NCI-H2029 (cell line): ENCODE measurements around the gene HTRA2.

Experiments
- DNase-seq: peaks from one replicate; lab custom pipeline; 2025; lab: John Stamatoyannopoulos, UW

HTRA2 gene

GRCh38 chr2:74515981-74516633 lies 13.6 kb upstream of the HTRA2 start:
- peak; percentile 25 for DNase-seq

- no peak for DNase-seq
Observed at GRCh38 chr2:74516650-74517049, 13.1 kb upstream of the HTRA2 start.

- no peak for DNase-seq
Observed at GRCh38 chr2:74522516-74522915, 7.2 kb upstream of the HTRA2 start.

- no peak for DNase-seq
Observed at GRCh38 chr2:74524005-74524404, 5.7 kb upstream of the HTRA2 start.

GRCh38 chr2:74524955-74525716 lies 4.6 kb upstream of the HTRA2 start:
- DNase-seq: no peak

GRCh38 chr2:74525717-74526648 lies 3.8 kb upstream of the HTRA2 start, which contains the start of gene DQX1:
DQX1 (minus strand) TSS chr2:74526231; CDS start chr2:74525729, 502 bp downstream.
- no peak for DNase-seq

GRCh38 chr2:74526649-74527230 lies 3.0 kb upstream of the HTRA2 start:
- DNase-seq: no peak

- DNase-seq: no peak
Observed at GRCh38 chr2:74527741-74528140, 2.0 kb upstream of the HTRA2 start.

- DNase-seq: no peak
Observed at GRCh38 chr2:74528600-74529356, 955 bp upstream of the HTRA2 start.

GRCh38 chr2:74530239-74531187 lies 780 bp downstream of the HTRA2 start:
- DNase-seq: no peak

GRCh38 chr2:74531666-74532065 lies 1.9 kb downstream of the HTRA2 start:
- no peak for DNase-seq

- no peak for DNase-seq
Observed at GRCh38 chr2:74532222-74532621, 2.5 kb downstream of the HTRA2 start.

- DNase-seq: no peak
Observed at GRCh38 chr2:74533464-74533863, 3.7 kb downstream of the HTRA2 start.

GRCh38 chr2:74534411-74534810 lies 4.7 kb downstream of the HTRA2 start:
- no peak for DNase-seq

GRCh38 chr2:74535440-74535965 lies 5.8 kb downstream of the HTRA2 start:
- DNase-seq: no peak

- DNase-seq: no peak
Observed at GRCh38 chr2:74536166-74536950, 6.6 kb downstream of the HTRA2 start.

GRCh38 chr2:74537140-74537539 lies 7.4 kb downstream of the HTRA2 start:
- no peak for DNase-seq

GRCh38 chr2:74538881-74539339 lies 9.2 kb downstream of the HTRA2 start:
- no peak for DNase-seq

GRCh38 chr2:74540291-74540690 lies 10.6 kb downstream of the HTRA2 start:
- no peak for DNase-seq
